NCI-H2107 treated with DMSO at 0.1 percent for 48 hours (cell line): ENCODE results near the gene ZNF101.
"Not testable (repeated sequence)": the region's sequence is repeated elsewhere in the genome, so short reads cannot be mapped to it uniquely, and the experiment has no call there.

Experiments
- DNase-seq: peaks from one replicate; lab custom pipeline; 2025; ENCODE audit not compliant: unreplicated experiment; lab: John Stamatoyannopoulos, UW

ZNF101 gene

DNA sequence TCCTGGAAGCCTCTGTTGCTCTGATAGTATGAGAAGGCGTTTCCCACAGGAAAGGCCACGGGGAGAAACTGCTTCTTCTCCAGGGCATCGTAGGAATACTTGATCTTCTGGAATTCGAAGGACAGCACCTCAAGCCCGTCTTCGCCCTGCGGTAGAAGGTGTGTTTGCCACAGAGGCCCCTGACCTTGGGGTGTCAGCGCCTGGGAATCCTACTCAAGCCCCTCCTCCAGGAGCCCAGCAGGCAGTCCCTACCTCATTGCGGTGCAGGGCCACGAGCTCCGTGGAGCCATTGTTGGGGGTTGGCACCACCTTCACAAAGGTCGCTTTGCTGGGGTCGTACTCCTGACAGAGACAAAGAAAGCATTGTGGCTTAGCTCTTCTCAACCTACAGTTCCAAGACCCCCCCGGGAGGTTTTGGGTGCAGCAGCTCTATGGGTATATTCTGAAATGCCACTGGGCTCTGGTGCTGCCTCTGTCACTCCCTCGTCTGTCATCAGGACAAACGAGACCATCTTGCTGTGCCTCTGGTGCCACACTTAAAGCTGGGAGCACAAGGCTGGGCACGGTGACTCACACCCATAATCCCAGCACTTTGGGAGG lies 8.9 kb upstream of the ZNF101 start:
- no peak for DNase-seq

DNA sequence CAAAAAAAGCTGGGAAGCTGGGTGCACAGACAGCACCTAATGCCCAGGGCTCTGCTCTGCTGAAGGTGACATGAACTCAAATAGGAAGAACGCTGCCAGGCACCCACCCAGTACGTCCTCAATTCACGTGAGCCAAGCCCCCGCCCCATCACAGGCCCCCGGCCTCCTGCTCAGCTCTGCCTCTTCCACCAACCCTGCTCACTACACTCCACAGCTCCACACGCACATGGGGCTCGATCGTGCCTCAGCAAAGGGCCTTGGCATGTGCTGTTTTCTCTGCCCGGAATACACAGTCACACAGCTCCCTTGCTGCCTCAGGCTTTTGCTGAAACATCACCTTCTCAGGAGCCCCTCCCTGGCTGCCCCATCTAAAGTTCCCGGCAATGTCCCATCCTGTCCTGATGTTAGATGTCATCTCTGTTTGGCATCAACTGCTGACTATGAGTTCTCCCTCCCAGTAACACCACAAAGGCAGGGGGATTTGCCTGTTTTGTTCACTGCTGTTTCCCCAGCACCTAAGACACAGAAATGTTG lies 7.4 kb upstream of the ZNF101 start:
- no peak for DNase-seq

DNA sequence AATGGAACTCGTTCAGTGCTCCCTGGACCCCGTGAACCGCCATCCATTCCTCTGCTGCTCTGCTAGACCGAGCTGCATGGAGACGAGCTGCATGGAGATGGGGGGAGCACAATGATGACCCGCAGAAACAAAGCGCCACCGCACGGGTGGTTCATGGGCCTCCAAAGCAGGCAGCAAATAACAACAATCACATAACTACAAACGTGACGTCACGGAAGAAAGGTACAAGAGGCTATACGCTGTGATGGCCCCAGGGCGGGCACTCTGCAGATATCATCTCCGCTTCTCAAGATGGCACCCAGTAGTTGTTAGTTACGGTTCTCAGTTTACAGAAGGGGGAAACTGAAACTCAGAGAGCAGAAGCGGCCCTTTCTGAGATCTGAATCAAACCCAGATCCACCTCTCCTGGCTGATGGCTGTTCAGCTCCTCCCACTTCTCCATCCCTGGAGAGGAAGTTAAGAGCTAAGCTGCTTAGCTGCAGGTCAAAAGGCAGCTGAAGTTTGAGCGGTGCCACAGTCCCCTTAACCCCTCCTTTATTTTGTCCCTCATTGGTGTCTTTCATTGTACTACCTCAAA lies 6.9 kb upstream of the ZNF101 start:
- DNase-seq, result no peak

DNA sequence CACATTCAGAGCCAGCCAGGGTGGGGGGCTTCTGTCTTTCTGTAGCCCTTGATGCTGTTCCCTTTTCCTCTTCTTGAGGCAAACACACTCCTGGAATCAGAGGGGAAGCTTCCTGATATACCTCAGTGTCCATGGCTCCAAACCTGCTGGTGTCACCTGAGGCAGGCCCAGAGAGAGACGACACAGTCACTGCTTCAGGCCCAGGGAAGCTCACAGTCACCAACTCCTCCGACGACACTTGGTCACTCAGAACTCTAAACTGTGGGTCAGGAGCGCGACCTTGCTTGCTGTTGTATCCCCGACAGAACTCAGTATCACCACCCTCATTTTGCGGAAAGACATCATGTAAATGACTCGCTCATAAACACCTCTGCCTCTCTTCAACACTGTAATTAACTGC lies 6.3 kb upstream of the ZNF101 start:
- no peak for DNase-seq

DNA sequence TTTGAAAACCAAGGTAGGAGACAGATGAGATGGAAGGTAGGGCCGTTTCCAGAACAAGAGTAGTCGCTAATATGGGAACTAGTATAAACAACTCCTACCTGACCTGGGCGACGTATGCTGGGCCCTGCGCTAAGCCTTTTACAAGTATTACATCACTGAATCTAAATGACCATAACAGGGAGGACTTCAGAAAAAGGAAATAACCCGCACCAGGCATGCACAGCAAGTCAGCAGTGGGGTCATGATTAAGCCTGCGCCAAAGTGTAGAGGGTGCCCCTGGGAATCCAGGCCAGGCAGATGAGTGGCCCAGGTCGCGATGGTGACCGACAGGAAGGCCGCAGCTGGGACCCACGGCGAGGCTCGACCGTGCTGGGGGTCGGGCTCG lies 5.8 kb upstream of the ZNF101 start:
- no peak for DNase-seq

DNA sequence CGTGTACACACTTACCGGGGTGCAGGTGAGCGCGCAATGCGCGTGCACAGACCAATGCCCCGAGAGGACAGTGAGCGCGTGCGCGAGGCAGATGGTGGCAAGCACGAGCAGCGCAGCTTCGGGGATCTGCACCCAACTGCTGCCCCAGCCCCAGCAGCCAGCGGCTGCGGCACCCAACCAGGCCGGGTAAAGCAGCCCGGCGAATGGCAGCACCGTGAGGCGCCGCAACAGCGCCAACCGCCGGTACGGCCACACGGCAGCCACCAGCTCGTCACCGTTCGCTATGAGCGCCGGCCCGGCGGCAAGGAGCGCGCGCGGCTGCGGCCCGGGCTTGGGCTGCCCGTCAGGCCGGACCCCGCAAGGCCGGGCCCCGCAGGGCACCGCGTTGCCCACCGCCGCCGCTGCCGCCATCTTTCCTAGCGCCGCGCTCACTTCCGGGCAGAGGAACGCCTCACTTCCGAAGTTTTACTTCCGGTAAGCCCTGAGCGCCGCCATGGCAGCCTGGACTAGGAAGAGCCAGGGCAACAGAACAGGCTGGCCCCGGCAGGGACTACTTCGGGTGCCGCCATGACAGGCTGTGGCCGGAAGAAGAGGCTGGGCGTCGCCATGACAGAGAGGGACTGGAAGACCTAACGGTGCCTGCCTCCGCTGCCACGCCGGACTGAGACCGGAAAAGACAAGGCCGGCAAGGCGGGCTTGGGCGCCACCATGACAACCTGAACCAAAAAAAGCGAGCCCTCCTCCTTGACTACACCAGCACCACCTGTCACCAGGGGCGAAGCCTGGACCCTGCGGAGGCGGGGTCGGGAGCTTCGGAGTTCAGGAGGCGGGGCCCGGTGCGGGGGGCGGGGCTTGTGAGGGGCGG lies 5.2 kb upstream of the ZNF101 start, which contains the start of gene ATP13A1:
TSS of gene ATP13A1 (minus strand) at position 421 of the 865 bp plus-strand sequence. CDS start at position 411, 10 bp downstream.
- DNase-seq, result peak; percentile 87

DNA sequence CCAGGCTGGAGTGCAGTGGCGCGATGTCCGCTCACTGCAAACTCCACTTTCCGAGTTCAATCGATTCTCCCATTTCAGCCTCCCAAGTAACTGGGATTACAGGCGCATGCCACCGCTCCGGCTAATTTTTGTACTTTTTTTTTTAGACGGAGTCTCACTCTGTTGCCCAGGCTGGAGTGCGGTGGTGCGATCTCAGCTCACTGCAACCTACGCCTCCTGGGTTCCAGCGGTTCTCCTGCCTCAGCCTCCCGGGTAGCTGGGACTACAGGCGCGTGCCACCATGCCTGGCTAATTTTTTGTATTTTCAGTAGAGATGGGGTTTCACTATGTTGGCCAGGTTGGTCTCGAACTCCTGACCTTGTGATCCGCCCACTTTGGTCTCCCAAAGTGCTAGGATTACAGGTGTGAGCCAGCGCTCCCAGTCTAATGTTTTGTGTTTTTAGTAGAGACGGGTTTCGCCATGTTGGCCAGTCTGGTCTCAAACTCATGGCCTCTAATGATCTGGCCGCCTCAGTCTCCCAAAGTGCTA lies 3.2 kb upstream of the ZNF101 start:
- DNase-seq, result not testable (repeated sequence)

DNA sequence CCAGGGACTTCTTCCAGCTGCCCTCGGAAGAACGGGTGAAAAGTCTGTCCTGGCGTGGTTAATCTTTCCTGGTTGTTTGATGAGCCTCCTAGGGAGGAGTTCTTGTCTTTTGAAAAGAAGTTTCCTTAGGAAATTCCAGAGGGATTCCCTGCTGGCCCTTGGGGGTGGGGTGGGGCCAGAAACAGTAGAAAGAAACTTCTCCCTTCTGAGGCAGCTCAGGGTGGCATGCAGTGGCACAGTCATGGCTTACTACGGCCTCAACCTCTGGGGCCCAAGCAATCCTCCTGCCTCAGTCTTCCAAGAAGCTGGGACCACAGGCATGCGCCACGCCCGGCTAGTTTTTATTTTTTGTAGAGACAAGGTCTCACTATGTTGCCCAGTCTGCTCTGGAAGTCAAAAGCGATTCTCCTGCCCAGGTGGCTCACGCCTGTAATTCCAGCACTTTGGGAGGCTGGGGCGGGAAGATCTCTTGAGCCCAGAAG lies 1.5 kb downstream of the ZNF101 start:
- no peak for DNase-seq

DNA sequence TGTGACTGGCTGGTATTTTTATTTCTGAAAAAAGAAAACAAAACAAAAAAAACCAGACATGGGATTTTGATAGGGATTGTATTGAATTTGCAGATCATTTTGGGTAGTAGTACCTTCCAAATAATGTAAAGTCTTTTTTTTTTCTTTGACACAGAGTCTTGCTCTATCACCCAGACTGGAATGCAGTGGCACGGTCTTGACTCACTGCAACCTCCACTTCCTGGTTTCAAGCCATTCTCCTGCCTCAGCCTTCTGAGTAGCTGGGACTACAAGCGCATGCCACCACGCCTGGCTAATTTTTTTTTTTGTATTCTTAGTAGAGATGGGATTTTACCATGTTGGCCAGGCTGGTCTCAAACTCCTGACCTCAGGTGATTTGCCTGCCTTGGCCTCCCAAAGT lies 4.2 kb downstream of the ZNF101 start:
- no peak for DNase-seq

DNA sequence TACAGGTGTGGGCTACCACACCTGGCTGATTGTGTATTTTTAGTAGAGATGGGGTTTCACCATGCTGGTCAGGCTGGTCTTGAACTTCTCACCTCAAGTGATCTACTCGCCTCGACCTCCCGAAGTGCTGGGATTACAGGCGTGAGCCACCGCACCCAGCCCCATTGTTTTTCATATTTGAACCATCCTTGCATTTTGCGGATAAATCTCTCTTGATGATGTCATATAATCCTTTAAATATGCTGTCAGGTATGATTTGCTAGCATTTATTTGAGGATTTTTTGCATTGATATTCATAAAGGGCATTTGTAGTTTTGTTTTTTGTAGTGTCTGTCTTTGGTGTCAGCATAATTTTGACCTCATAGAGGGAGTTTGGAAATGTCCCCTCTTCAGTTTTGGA lies 5.7 kb downstream of the ZNF101 start:
- DNase-seq, result no peak

DNA sequence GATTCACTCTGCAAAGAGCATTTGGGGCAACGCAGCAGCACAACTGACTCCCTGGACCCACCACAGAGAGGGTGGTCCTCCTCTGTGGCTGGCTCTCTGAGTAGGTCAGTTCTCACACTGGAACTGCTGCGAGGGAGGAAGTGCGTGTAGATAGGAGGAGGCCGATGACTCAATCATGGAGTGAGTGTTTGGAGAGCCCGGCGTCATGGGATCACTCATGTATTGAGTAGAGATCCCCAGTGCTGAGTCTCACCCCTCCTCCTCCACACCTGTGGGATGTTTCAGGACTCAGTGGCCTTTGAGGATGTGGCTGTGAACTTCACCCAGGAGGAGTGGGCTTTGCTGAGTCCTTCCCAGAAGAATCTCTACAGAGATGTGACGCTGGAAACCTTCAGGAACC lies 8.9 kb downstream of the ZNF101 start:
- no peak for DNase-seq

DNA sequence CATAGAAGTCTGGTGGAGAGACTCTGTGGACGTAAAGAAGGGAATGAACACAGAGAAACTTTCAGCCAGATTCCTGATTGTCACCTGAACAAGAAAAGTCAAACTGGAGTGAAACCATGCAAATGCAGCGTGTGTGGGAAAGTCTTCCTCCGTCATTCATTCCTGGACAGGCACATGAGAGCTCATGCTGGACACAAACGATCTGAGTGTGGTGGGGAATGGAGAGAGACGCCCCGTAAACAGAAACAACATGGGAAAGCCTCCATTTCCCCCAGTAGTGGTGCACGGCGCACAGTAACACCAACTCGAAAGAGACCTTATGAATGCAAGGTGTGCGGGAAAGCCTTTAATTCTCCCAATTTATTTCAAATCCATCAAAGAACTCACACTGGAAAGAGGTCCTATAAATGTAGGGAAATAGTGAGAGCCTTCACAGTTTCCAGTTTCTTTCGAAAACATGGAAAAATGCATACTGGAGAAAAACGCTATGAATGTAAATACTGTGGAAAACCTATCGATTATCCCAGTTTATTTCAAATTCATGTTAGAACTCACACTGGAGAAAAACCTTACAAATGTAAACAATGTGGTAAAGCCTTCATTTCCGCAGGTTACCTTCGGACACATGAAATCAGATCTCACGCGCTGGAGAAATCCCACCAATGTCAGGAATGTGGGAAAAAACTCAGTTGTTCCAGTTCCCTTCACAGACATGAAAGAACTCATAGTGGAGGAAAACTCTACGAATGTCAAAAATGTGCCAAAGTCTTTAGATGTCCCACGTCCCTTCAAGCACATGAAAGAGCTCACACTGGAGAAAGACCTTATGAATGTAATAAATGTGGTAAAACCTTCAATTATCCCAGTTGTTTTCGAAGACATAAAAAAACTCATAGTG lies 10.8 kb downstream of the ZNF101 start:
- DNase-seq, result no peak

DNA sequence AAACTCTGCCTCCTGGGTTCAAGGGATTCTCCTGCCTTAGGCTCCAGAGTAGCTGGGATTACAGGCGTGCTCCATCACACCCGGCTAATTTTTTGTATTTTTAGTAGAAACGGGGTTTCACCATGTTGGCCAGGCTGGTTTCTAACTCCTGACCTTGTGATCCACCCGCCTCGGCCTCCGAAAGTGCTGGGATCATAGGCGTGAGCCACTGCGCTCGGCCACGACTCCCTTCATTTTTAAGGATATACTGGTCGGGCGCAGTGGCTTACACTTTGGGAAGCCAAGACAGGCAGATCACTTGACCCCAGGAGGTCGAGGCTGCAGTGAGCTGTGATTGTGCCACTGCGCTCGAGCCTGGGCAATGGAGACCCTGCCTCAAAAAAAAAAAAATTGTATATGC lies 17.5 kb downstream of the ZNF101 start:
- DNase-seq, result not testable (repeated sequence)

DNA sequence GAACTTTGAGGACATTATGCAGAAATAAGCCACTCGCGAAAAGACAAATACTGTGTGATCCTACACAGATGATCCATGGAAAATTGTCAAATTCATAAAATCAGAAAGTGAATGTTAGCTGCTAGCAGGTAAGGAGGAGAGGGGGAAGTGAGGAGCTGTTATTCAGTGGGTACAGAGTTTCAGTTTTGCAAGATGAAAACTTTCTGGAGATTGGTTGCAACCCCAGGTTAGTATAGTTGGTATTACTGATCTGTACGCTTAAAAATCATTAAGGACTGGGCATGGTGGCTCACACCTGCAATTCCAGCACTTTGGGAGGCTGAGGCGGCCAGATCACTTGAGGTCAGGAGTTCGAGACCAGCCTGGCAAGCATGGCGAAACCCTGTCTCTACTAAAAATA lies 17.9 kb downstream of the ZNF101 start:
- DNase-seq, result no peak

DNA sequence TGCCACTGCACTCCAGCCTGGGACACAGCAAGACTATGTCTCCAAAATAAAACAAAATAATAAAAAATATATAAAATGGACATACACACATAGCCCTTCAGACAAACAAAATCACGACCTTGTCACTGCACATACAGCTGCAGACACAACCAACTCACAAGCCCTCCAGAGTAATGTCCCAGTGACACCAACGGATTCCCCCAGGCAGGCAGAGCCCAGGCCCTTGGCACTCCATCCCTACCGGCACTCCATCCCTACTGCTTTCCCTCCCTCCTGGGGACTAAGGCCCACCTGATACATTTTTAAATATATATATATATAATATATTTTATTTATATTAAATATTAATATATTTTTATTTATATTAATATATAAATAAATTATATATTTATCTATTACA lies 18.5 kb downstream of the ZNF101 start:
- DNase-seq, result no peak

DNA sequence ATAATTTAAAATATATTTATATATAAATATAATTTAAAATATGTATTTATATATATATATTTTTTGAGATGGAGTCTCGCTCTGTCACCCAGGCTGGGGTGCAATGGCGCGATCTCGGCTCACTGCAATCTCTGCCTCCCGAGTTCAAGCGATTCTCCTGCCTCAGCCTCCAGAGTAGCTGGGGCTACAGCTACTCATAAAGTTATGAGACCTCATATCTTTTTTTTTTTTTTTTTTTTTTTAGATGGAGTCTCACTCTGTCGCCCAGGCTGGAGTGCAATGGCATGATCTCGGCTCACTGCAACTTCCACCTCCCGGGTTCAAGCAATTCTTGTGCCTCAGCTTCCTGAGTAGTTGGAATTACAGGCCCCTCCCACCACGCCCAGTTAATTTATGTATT lies 20.4 kb downstream of the ZNF101 start:
- DNase-seq, result not testable (repeated sequence)

DNA sequence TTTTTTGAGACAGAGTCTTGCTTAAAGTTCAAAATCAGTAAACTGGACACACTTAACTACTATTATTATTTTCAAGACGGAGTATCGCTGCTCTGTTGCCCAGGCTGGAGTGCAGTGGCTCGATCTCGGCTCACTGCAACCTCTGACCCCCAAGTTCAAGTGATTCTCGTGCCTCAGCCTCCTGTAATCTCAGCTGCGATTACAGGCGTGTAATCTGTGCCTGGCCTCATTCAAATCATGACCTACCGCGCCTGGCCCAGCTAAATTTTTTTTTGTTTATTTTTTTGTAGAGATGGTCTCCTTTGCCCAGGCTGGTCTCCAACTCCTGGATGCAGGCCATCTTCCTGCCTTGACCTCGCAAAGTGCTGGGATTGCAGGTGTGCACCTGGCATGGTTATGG lies 23.0 kb downstream of the ZNF101 start:
- no peak for DNase-seq

DNA sequence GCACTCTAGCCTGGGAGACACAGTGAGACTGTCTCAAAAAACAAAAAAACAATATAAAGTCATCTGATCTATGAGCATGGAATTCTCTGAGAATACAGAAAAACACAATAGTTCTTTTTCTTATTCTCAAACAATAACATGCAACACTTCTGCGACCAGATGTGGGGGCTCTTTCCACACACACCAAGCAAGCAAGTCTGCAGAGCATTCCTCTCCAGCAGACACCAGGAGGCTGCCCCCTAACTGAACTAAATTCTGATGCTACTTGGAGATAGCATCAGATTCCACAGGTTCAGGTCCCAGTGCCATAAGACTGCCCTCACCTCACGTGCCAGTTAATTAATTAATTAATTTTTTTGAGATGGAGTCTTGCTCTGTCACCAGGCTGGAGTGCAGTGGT lies 27.7 kb downstream of the ZNF101 start:
- DNase-seq, result no peak

DNA sequence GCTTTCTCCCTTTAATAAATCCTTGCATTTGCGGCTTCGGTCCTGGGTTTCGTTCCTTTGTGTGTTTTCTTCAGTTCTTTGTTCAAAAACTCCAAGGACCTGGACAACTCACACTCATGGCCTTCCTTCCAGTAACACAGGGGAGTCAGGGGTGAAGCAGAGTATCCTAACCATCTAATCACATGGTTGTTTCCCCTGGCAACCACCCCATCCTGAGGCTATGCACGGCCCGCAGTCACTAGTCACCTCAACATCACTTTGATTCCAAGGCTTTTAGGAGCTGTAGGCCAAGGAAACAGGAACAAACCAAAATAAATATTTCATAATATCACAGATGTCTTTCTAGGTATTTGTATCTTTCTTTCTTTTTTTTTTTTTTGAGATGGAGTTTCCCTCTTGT lies 28.9 kb downstream of the ZNF101 start:
- DNase-seq, result no peak

DNA sequence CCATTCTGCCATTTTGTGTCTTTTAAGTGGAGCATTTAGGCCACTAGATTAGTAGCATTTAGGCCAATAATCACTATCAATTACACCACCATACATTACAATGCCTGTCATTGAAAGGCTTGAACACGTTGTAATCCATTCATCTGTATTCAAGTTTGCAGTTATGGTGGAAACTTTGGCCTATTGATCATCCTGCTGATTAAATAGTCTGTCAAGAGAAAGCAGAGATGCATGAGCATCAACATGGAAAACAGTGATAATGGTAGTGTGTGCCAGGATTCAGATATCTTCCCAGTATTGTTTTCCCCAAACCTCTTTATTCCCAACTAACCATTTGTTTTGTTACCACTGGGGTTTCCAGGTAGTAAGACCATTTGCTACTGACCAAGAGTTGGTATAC lies 31.9 kb downstream of the ZNF101 start:
- DNase-seq, result not testable (repeated sequence)

DNA sequence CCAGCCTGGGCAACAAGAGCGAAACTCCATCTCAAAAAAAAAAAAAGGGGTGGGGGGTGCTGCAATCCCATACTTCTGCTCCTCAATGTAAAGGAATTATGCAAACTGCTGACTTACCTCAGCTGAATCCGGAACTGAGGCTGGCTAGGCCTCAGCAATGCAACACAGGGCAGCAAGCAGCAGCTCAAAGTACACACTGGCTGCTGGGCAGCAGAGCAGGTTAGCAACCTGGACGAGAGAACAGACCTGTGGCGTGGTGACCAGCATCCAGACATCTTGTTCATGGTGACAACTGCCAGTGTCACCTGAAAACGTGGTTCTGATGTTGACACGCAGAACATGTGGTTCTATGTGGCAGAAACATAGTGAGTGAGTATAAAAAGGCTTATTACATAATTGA lies 36.2 kb downstream of the ZNF101 start:
- DNase-seq, result no peak
